Stimulated activated CD4-positive, alpha-beta T cell treated with anti-CD3 and anti-CD28 coated beads, TNF-alpha, amount 100 ng/mL, for 1 hour (primary cell): ENCODE results near the gene SLC1A3.

ENCODE experiments used
- DNase-seq, 3 donors: peaks; one replicate each; pipeline ENCODE4 v3.0.0-alpha.2; 2020; ENCODE audit warnings: low read depth in 3 of 3, low spot score in 1 of 3

The SLC1A3 gene

GRCh38 chr5:36683821-36684434 lies 77.5 kb downstream of the SLC1A3 start:
- no peak for DNase-seq

GRCh38 chr5:36685631-36686288 lies 79.4 kb downstream of the SLC1A3 start:
- no peak for DNase-seq

- DNase-seq = no peak
Observed at GRCh38 chr5:36686881-36687280, 80.5 kb downstream of the SLC1A3 start.

GRCh38 chr5:36688722-36689121 lies 82.3 kb downstream of the SLC1A3 start:
- DNase-seq = no peak

GRCh38 chr5:36689225-36689624 lies 82.8 kb downstream of the SLC1A3 start:
- no peak for DNase-seq

GRCh38 chr5:36690041-36690961 lies 83.9 kb downstream of the SLC1A3 start:
- DNase-seq = peak; percentile 10 to 55 (median 29)

GRCh38 chr5:36691226-36691625 lies 84.8 kb downstream of the SLC1A3 start:
- DNase-seq = no peak

- no peak for DNase-seq
Observed at GRCh38 chr5:36691696-36692371, 85.4 kb downstream of the SLC1A3 start.

GRCh38 chr5:36692791-36693763 lies 86.7 kb downstream of the SLC1A3 start:
- peak in 1 of 3 donors; percentile 17 for DNase-seq

GRCh38 chr5:36694351-36694750 lies 87.9 kb downstream of the SLC1A3 start:
- no peak for DNase-seq

- peak in 1 of 3 donors; percentile 9 for DNase-seq
Observed at GRCh38 chr5:36696059-36696673, 89.8 kb downstream of the SLC1A3 start.

- DNase-seq = no peak
Observed at GRCh38 chr5:36698031-36698430, 91.6 kb downstream of the SLC1A3 start.

GRCh38 chr5:36701085-36701698 lies 94.8 kb downstream of the SLC1A3 start:
- no peak for DNase-seq

- no peak for DNase-seq
Observed at GRCh38 chr5:36703245-36703860, 96.9 kb downstream of the SLC1A3 start.

GRCh38 chr5:36704131-36704530 lies 97.7 kb downstream of the SLC1A3 start:
- DNase-seq = no peak

- no peak for DNase-seq
Observed at GRCh38 chr5:36705055-36705454, 98.6 kb downstream of the SLC1A3 start.

GRCh38 chr5:36706662-36707061 lies 100.3 kb downstream of the SLC1A3 start:
- no peak for DNase-seq

GRCh38 chr5:36708996-36709395 lies 102.6 kb downstream of the SLC1A3 start:
- DNase-seq = no peak

GRCh38 chr5:36710039-36710438 lies 103.6 kb downstream of the SLC1A3 start:
- no peak for DNase-seq
